ENCODE measurements around the gene KCTD15.

Gene KCTD15

DNA sequence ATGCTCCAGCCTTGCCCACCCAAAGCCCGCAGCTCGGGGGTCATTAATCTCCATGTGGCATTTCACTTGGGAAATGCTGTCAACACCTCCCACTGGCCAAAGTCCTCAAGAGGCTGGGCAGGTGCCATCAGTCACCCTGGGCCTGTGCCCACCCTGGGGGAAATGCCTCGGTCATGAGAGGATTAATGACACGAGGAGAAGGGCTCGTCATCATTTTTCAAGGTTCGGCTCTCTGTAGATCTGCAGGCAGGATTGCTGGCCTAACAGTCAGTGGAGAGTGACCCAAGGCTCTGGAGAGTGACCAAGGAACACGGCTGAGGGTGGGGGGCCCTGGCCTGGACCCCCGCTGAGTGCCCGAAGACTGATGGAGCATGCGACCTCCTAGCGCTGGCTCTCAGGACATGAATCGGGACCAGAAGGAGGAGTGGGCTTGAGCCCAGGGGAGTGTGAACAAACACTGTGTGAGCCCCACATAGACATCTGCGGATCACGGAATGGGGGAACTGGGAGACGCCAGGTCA, 15.2 kb upstream of the KCTD15 start:
- Histone ChIP-seq H4K20me1 (ENCODE audit: insufficient read depth, low read length) (no peaks in the 10 kb centered on the region), H3K4me1 (ENCODE audit: insufficient read depth, low read length, severe bottlenecking) (no peaks in the 10 kb centered on the region), H3K27me3 (ENCODE audit: insufficient read depth, low read length) (no peaks in the 10 kb centered on the region), H3K79me2 (ENCODE audit: insufficient read depth, low read length) (no peaks in the 10 kb centered on the region), H3K4me3 (ENCODE audit: low read depth, low read length, poor library complexity, severe bottlenecking) (no peak overlapping the region), H3K9me2 (ENCODE audit: low read depth, low read length) (no peaks in the 10 kb centered on the region), H3F3A (ENCODE audit: insufficient read depth, low read length) (no peaks in the 10 kb centered on the region), H3K9ac (ENCODE audit: low read length) (no peak overlapping the region), H3K27ac (ENCODE audit: low read depth, low read length, poor library complexity, severe bottlenecking) (no peak overlapping the region), H3K36me3 (ENCODE audit: insufficient read depth, low read length) (no peaks in the 10 kb centered on the region), H2AFZ (ENCODE audit: low read length) (no peak overlapping the region), H3K4me2 (ENCODE audit: low read length) (no peak overlapping the region), H3K9me3 (ENCODE audit: low read length) (no peaks in the 10 kb centered on the region)
- no peak for TF ChIP-seq EZH2 (IDR thresholded peaks at IDR 0.05; ENCODE audit: borderline replicate concordance, low read length)
- TF ChIP-seq, protein P1, sequence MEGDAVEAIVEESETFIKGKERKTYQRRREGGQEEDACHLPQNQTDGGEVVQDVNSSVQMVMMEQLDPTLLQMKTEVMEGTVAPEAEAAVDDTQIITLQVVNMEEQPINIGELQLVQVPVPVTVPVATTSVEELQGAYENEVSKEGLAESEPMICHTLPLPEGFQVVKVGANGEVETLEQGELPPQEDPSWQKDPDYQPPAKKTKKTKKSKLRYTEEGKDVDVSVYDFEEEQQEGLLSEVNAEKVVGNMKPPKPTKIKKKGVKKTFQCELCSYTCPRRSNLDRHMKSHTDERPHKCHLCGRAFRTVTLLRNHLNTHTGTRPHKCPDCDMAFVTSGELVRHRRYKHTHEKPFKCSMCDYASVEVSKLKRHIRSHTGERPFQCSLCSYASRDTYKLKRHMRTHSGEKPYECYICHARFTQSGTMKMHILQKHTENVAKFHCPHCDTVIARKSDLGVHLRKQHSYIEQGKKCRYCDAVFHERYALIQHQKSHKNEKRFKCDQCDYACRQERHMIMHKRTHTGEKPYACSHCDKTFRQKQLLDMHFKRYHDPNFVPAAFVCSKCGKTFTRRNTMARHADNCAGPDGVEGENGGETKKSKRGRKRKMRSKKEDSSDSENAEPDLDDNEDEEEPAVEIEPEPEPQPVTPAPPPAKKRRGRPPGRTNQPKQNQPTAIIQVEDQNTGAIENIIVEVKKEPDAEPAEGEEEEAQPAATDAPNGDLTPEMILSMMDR (IDR thresholded peaks at IDR 0.05; ENCODE audit: low read length), result no peak

DNA sequence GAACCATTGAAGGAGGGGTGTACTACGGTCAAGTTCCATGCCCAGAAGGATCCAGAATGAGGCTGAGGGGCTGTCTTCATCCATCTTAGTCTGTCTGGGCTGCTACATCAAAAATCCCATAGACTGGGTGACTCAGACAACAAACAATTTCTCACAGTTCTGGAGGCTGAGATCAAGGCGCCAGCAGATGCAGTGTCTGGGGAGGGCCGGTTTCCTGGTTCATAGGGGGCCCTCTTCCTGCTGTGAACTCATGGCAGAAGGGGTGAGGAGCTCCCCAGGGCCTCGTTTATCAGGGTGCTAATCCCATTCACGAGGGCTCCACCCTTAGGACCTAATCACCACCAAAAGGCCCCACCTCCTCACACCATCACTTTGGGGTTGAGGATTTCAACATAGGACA, 14.7 kb upstream of the KCTD15 start:
- no peaks in the 10 kb centered on the region for H3K9me2 ChIP-seq (ENCODE audit: low read depth, low read length)
- H3K4me2 ChIP-seq (ENCODE audit: low read length), result no peak overlapping the region
- no peaks in the 10 kb centered on the region for H3K36me3 ChIP-seq (ENCODE audit: insufficient read depth, low read length)
- no peaks in the 10 kb centered on the region for H3F3A ChIP-seq (ENCODE audit: insufficient read depth, low read length)
- H3K27me3 ChIP-seq (ENCODE audit: insufficient read depth, low read length), result no peaks in the 10 kb centered on the region
- H3K9me3 ChIP-seq (ENCODE audit: low read length), result no peaks in the 10 kb centered on the region
- H4K20me1 ChIP-seq (ENCODE audit: insufficient read depth, low read length), result no peaks in the 10 kb centered on the region
- TF ChIP-seq EZH2 (IDR thresholded peaks at IDR 0.05; ENCODE audit: borderline replicate concordance, low read length), result no peak
- TF ChIP-seq, protein P1 (IDR thresholded peaks at IDR 0.05; ENCODE audit: low read length), result no peak
- H3K4me1 ChIP-seq (ENCODE audit: insufficient read depth, low read length, severe bottlenecking), result no peaks in the 10 kb centered on the region
- H2AFZ ChIP-seq (ENCODE audit: low read length), result no peak overlapping the region
- H3K27ac ChIP-seq (ENCODE audit: low read depth, low read length, poor library complexity, severe bottlenecking), result no peak overlapping the region
- H3K9ac ChIP-seq (ENCODE audit: low read length), result no peak overlapping the region
- H3K4me3 ChIP-seq (ENCODE audit: low read depth, low read length, poor library complexity, severe bottlenecking), result no peak overlapping the region
- H3K79me2 ChIP-seq (ENCODE audit: insufficient read depth, low read length), result no peaks in the 10 kb centered on the region

DNA sequence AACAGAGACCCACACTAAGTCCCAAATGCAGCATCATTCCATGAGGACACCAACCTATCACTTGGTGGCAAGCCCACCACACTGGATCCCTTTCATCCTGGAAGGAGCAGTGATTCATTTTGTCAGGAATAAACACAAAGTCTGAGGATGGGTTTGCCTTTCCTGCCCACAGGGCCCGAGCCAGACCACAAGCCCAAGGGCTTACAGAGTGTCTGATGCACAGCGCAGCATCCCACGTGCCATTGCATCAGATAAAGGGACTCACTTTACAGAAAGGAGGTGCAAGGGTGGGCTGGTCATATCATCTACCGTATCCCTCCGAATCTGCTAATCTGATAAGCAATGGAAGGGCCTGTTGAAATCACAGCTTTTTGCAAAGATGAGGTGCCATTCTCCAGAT, 12.2 kb upstream of the KCTD15 start:
- H3K36me3 ChIP-seq (ENCODE audit: insufficient read depth, low read length), result no peaks in the 10 kb centered on the region
- H3K4me2 ChIP-seq (ENCODE audit: low read length), result no peak overlapping the region
- TF ChIP-seq EZH2 (IDR thresholded peaks at IDR 0.05; ENCODE audit: borderline replicate concordance, low read length), result no peak
- TF ChIP-seq, protein P1 (IDR thresholded peaks at IDR 0.05; ENCODE audit: low read length), result no peak
- no peak overlapping the region for H2AFZ ChIP-seq (ENCODE audit: low read length)
- H4K20me1 ChIP-seq (ENCODE audit: insufficient read depth, low read length), result no peaks in the 10 kb centered on the region
- H3K9me3 ChIP-seq (ENCODE audit: low read length), result no peaks in the 10 kb centered on the region
- no peaks in the 10 kb centered on the region for H3K27me3 ChIP-seq (ENCODE audit: insufficient read depth, low read length)
- no peaks in the 10 kb centered on the region for H3K9me2 ChIP-seq (ENCODE audit: low read depth, low read length)
- no peak overlapping the region for H3K27ac ChIP-seq (ENCODE audit: low read depth, low read length, poor library complexity, severe bottlenecking)
- H3K4me1 ChIP-seq (ENCODE audit: insufficient read depth, low read length, severe bottlenecking), result no peaks in the 10 kb centered on the region
- H3K9ac ChIP-seq (ENCODE audit: low read length), result no peak overlapping the region
- H3F3A ChIP-seq (ENCODE audit: insufficient read depth, low read length), result no peaks in the 10 kb centered on the region
- no peaks in the 10 kb centered on the region for H3K79me2 ChIP-seq (ENCODE audit: insufficient read depth, low read length)
- H3K4me3 ChIP-seq (ENCODE audit: low read depth, low read length, poor library complexity, severe bottlenecking), result no peak overlapping the region
